G401 (cell line): ENCODE data around the gene TEAD1. TPM values are rescaled to one million over a fixed set of nuclear protein-coding genes. Genes with fewer than 3 reads are reported as not detected.

Experiments used
- DNase-seq: peaks from one replicate; pipeline ENCODE4 v3.0.0-alpha.2; 2015; ENCODE audit warnings: low spot score
- in situ Hi-C: cut with HindIII; loops from 2 replicates; pipeline ENCODE4 v1.10.0; 2016; ENCODE audit warnings: low sequenced_read_pairs, mixed read lengths
- total RNA-seq: library from RNA; depleted of rRNA; stranded (reverse); fragments of >200 nt; shearing (Covaris generic); gene quantifications from 2 replicates; pipeline ENCODE4 v1.2.3, GENCODE V29; 2014

TEAD1 gene
- total RNA-seq, 1 experiment from 2014 or later: 33.4 TPM

DNA sequence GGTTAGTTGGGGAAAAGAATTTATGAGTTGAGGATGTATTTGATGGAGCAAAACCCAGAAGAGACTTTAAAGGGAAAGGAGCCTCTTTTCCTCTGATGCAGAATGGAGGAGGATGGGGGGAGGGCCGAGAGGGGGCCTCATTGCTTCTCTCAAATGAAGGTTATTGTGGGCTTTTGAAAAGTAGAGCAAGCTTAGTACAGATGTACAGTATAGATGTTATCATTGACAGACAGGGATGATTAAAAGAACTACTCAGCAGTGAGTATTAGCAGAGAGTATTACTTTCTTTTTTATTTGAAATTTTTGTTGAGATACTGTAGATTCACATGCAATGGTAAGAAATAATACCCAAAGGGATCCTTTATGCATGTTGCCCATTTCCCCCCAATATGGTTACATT lies 98.1 kb downstream of the TEAD1 start:
- in situ Hi-C loops: no loop called here
- no peak for DNase-seq

GRCh38 chr11:12773591-12773990 lies 99.4 kb downstream of the TEAD1 start:
- DNase-seq: no peak
- in situ Hi-C loops: no loop called here

GRCh38 chr11:12775955-12776354 lies 101.7 kb downstream of the TEAD1 start:
- DNase-seq: no peak
- in situ Hi-C loops: no loop called here

DNA sequence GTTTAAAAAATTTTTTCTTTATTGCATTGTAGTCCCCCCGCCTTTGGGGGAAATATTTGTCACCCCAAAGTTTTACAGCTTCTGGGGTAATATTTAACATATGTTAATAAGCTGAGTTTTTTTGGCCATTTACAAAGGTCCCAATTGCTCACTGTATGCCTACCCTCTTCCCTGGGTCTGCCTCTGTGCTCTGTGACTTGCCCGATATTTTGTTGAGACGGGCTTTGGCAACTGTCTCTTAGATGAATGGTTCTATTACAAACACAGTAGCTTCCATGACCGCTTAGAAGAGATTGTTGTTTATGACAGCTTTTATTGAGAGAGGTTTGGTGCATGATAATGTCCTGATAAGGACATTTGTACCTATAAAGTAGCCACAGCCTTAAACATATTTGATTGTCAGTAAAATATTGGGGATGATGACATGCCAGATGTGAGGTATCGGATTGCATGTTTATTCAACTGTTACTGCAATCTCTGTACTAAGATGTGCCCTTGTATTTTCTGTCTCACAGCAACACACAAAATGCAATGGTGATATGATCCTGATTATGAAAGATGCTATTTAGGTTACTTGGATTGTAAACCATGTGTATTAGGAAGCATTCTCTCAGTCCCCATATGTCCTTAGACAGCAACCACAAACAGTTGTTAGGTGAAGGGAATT lies 103.1 kb downstream of the TEAD1 start:
- no peak for DNase-seq
- in situ Hi-C loops: no loop called here

- DNase-seq: no peak
- in situ Hi-C loops: no loop called here
Observed at GRCh38 chr11:12778240-12778905, 104.2 kb downstream of the TEAD1 start.

GRCh38 chr11:12783765-12784164 lies 109.5 kb downstream of the TEAD1 start:
- no peak for DNase-seq
- in situ Hi-C loops: no loop called here

DNA sequence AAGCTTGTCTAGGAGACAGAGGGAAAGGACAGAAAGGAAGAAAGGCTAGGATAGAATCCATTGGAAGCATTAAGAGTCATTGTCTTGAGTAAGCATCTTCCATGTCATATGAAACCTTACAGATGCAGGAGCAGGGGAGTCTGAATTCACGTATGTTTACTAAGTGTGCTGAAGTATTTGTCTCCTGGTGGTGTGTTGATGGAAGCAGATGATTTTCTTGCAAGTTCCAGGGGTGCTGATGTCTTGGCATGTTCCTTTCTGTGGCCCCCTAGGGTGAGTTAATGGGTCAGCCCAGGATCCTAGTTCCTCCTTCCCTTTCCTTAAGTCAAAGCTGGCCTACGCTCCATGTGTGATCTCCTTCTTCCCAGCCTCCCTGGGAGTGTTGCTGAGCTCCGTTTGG lies 110.2 kb downstream of the TEAD1 start:
- in situ Hi-C loops: no loop called here
- no peak for DNase-seq

DNA sequence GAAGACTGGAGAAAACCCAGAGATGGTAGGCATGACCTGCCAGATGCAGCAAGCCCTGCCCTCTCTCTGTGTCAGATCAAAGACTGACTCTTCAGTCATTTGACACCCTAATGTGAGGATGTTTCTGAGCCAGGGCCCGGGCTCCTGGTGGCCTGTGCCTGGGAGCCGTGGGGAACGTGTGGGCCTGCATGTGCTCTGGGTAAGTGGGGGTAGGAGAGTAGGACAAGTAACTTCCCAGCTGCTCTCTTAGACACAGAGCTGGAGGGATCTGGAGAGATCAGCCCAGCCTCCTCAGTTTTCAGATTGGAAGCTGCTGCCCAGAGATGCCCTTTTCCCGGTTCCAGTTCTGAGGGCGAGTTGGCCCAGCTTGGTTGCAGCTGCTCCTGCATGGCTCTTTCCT lies 110.8 kb downstream of the TEAD1 start:
- in situ Hi-C loops: no loop called here
- no peak for DNase-seq

- in situ Hi-C loops: no loop called here
- DNase-seq: peak; percentile 22
Observed at GRCh38 chr11:12785901-12786300, 111.7 kb downstream of the TEAD1 start.

DNA sequence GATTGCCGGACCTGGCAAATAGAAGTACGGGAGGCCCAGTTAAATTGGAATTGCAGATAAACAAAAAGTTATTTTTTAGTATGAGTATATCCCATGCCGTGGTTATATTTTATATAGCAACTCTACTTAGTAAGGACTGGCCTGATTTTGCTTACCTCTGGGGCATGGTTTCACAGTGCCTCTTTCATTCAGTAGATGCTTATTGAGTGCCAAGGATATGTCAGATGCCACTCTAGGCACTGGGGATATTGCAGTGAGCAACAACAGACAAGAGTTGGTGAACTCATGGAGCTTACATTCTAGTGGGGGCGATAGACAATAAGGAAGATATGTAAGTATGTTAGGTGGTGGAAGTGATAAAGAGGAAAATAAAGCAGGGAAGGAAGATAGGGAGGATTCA lies 112.2 kb downstream of the TEAD1 start:
- DNase-seq: no peak
- in situ Hi-C loops: no loop called here

- in situ Hi-C loops: no loop called here
- DNase-seq: no peak
Observed at GRCh38 chr11:12786891-12787290, 112.7 kb downstream of the TEAD1 start.

DNA sequence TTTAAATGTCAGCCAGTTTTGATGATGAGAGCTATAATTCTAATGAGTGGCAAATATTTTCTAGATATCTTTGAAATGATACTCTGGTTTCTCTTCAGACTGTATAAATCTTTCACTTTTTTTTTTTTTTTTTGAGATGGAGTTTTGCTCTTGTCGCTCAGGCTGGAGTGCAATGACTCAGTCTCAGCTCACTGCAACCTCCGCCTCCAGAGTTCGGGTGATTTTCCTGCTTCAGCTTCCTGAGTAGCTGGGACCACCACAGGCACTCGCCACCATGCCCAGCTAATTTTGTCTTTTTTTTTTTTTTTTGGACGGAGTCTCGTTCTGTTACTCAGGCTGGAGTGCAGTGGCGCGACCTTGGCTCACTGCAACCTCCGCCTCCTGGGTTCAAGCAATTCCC lies 113.6 kb downstream of the TEAD1 start:
- DNase-seq: no peak
- in situ Hi-C loops: no loop called here

DNA sequence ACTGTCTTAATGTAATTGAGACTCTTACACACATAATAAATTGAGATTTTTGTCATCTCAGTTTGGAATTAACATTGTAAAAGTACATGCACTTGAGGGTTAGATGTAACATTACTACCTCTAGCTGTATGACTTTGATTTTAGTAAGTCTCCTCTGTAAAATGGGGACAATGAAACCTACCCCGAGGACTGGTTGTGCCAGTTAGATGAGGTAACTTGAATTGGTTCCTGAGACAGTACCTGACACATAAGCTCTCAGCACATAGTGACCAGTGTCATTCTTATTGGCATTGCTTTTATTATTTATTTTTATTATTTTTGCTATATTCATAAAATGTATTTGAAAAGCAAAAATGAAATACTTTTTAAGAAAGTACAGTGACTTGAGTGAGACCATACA lies 114.8 kb downstream of the TEAD1 start:
- DNase-seq: no peak
- in situ Hi-C loops: no loop called here

- no peak for DNase-seq
- in situ Hi-C loops: no loop called here
Observed at GRCh38 chr11:12789596-12790215, 115.5 kb downstream of the TEAD1 start.

- in situ Hi-C loops: no loop called here
- DNase-seq: no peak
Observed at GRCh38 chr11:12790861-12791616, 116.8 kb downstream of the TEAD1 start.

- DNase-seq: no peak
- in situ Hi-C loops: no loop called here
Observed at GRCh38 chr11:12792018-12792417, 117.8 kb downstream of the TEAD1 start.

- no peak for DNase-seq
Observed at GRCh38 chr11:12792590-12792989, 118.4 kb downstream of the TEAD1 start.

GRCh38 chr11:12793065-12793464 lies 118.8 kb downstream of the TEAD1 start:
- DNase-seq: no peak
- in situ Hi-C loops: no loop called here

More at GRCh38 chr11:12792590-12792989, 118.4 kb downstream of the TEAD1 start:
- in situ Hi-C loops: no loop called here

DNA sequence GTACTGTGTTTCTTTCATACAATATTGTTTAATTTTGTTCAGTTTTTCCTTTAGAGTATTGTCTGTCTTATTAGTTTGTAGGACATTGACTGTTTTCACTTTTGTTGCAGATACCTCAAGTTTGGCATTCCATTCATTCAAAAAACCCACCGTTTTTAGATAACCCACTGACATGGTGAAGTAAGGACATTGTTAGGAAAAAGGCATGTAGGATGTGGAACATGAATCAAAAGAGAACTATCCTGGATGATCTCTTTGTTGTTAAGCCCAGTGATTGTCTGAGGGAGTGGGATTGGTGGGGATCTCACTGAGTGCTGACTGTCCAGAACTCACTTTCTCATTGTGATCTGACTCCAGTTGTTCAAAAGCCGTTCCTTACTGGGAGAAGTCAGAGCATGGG lies 119.3 kb downstream of the TEAD1 start:
- DNase-seq: no peak
- in situ Hi-C loops: no loop called here
